Esophagus squamous epithelium (tissue), 4 donors: ENCODE data around the gene ARRDC2.
A peak's percentile ranks its signal among the peaks of the same experiment; 100 is the strongest.

Experiments used
- CTCF ChIP-seq, 6 experiments: fragments of 450-650 bp in 4 of 6; fragments of 200-600 bp in 2 of 6; sonication (generic) in 2 of 6; IDR thresholded peaks; one replicate each; pipeline ENCODE4 v1.5.1; 2016 to 2019; ENCODE audit warnings: antibody characterized with exemption in 6 of 6, mild to moderate bottlenecking in 4 of 6, moderate library complexity in 4 of 6
- POLR2A ChIP-seq, 4 donors: fragments of 450-650 bp; IDR thresholded peaks; one replicate each; pipeline ENCODE4 v1.6.1; 2017; ENCODE audit warnings: antibody characterized with exemption in 4 of 4, mild to moderate bottlenecking in 4 of 4, moderate library complexity in 3 of 4

DNA sequence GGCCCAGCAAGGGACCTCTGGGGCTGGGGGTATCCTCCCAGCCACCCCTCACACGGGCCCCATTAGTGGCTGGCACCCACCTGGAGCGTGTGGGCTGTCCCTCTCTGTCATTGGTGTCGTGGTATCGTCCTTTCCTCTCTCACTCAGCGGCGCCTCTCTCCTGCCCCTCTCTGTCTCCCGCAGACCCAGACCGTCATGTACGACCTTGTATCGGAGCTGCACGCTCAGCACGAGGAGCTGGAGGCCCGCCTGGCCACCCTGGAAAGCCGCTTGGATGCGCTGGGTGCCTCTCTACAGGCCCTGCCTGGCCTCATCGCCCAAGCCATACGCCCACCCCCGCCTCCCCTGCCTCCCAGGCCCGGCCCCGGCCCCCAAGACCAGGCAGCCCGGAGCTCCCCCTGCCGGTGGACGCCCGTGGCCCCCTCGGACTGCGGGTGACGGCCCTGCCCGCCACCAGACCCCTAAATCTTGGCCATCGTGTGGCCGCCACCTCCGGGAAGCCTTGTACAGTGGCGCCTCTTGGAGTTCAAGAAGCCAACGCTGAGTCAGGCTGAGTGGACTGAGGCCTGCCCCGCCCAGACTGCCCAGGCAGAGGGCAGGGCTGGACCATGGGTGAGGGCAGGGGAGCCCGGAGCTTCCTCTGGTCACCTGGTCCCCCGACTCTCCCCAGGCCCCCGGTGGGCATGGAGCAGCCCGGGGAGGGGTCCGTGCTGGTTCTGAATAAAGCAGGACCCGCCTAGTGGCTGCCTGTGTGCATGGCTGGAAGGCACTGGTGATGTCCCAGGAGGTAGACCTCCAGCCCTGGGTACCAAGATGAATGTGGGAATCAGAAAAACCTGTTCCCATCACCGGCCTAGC lies 9.8 kb upstream of the ARRDC2 start:
- TF ChIP-seq CTCF (IDR thresholded peaks at IDR 0.05) (peak in 2 of 6 experiments; percentile 24 to 25), POLR2A (IDR thresholded peaks at IDR 0.05) (no peak)
